HG03159 (cell line): ENCODE data around the gene AXIN1.
"Not testable (repeated sequence)": the region's sequence is repeated elsewhere in the genome, so short reads cannot be mapped to it uniquely, and the experiment has no call there.

Experiments
- ATAC-seq: cut with Tn5 transposase; IDR thresholded peaks from one replicate; pipeline ENCODE4 v1.9.1; 2021; ENCODE audit warnings: mild to moderate bottlenecking, moderate library complexity; ENCODE audit not compliant: unreplicated experiment

Gene AXIN1

DNA sequence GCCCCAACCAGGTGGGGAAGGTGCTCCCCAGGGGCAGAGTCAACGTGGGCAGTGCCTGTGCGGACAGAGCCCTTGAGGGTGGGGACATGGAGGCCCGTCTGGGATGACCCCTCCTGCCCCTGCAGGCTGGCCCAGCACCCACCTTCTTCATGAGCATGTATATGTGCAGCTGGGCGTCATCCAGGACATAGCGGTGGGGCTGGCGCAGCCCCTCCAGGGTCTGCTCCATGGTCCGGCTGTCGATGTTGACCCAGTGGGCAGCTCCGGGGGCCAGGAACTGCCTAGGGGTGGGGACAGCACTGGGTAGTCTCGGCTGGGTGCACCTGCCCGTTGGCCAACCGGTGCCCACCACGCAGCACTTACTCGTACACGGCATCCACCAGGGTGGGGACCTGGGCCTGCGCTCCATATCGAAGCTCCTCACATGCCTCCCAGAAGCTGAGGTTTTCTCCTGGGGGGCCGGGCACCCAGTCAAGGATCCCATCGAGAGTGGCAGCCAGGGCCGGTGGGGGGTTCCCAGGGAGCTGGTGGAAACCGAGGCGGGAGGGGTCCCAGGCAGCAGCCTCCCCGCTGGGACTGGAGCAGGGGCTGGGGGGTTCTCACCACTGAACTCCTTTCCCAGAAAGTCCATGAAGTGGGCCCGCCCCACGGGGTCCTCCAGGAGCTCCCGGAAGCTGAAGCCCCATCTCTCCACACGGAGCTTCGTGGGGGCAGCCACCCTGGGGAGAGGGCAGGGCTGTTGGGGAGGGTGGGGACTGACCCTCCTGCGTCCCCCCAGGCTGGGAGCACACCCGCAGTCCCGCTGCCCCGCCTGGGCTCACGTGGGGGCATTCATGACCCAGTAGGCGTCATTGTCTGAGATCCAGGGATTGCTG is 81.9 kb downstream of the AXIN1 start:
- ATAC-seq, result no peak

DNA sequence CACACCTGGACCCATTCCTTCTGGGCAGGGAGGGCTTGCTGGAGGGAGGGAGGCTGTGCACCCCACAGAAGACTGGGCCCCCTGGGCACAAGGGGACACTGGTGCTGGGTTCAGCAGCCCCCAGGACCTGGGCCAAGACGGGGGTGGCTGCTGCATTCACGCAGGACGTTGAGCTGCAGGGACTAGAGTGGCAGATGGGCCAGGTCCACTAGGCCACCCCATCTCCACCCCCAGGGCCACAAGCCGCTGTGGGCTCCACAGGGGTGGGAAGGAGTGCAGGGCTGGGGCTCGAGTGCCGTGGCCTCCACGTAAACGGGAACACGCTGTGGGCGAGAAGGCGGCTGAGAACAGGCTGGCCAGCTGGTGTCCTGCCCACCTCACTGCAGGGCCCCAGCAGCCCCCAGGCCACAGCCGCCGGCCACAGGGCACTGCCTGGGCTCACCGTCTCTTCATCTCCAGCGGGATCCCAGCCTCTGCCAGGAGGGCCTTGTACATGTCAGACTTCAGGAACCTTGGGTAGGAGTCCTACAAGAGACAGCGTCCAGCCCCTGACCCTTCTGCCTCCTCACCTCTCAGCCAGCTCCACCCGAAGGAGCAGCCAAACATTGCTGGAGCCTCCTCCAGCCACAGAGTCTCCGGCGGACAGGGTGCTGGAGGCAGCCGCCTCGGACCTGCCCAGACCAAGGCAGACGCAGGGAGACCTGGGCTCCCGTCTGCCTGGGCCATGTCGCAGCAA is 83.3 kb downstream of the AXIN1 start:
- ATAC-seq, result no peak

DNA sequence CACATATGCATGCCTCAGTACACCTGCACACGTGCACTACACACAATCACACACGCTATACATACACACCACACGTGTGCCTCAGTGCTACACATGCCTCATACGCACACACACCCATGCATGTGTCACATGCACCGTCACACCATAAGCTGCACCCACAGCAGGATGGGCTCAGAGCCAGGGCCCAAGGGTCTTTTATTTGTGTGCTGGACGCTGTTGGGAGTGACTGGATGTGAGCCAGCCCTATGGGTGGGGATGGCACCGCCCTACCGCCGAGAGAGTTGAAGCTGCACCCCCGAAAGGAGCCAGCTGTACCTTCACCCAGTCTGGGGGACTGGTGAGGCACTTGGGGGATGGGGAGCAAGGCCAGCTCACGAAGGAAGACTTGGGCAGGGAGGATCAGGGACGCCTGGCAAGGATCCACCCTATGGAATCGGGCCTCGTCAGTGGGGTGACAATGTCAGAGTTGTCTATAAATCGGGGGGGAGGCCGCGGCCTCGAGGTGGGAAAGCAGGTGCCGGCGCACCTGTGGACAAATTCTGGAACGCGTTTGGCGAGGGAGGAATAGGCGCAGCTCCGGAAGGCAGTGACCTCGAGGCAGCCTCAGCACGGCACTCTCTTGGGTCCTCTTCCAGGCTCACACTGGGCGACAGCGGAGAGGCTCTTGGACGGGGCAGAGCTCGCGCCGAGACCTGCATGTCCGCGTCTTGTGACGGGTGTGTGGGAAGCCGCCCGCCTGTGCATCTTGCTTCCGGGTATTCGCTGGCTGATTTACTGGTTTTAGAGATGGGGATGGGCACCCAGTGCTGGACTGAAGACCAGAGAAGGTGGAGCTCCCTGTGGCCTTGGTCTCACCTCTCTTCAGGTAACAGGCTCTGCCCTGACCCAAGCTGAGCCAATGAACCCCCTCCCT is 84.1 kb downstream of the AXIN1 start:
- no peak for ATAC-seq

GRCh38 chr16:267562-267961 is 85.0 kb downstream of the AXIN1 start:
- ATAC-seq, result not testable (repeated sequence)

DNA sequence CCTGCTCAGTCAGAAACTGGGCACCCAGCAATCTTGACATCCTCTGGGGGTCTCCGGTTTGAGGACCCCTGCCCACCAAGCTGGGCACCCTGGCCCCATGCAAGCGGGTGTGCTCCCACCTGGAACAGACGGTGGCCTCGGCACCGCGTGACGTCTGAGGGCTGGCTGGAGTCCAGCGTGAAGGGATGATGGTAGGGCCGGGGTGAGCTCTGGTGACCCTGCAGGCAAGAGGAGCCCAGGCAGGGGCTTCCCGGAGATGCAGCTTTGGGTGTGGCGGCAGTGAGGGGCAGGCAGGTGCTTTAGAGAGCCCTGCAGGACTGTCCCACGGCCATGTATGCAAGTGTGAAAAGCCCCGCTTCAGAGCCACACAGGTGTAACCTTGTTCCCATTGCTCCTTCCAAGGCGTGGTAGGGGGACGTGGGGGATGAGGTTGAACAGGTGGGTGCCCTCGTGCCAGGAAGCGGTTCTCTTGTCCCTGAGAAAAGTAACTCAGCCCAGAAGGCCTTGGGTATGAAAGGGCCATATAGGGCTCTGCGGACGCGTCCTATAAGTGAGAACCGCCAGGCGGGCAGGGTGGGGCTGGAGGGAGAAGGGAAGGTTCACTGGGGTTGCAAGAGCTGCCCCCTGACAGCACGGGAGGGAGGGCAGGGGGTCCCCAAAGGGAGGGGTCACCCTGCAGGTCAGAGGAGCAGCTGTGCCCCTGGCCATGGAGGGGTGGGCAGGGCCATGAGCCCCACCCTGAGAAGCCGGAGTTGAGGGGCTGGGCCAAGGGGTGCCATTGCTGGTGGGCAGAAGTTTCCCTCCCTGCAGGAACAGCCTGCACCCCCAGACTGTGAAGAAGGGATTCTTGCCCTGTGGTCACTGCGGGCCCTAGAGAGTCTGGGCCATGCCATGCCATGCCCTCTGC is 86.0 kb downstream of the AXIN1 start:
- ATAC-seq, result no peak

DNA sequence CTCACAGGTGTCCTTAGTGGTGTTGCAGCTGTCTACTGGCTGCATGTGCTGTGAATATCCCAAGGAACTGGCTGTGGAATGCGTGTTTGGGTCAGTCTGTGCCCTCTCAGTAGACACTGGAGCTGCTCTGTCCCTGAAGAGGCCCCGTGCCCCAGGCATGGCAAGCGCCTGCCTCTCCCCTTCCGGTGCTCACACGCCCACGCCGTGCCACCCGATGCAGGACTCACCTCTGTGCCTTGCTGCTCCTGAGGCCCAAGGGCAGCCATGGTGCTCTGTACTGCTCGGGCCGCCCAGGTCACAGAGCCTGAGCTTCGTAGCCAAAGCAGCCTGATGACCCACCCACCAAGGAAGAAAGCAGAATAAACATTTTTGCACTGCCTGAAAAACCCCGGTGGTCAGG is 86.8 kb downstream of the AXIN1 start:
- no peak for ATAC-seq

DNA sequence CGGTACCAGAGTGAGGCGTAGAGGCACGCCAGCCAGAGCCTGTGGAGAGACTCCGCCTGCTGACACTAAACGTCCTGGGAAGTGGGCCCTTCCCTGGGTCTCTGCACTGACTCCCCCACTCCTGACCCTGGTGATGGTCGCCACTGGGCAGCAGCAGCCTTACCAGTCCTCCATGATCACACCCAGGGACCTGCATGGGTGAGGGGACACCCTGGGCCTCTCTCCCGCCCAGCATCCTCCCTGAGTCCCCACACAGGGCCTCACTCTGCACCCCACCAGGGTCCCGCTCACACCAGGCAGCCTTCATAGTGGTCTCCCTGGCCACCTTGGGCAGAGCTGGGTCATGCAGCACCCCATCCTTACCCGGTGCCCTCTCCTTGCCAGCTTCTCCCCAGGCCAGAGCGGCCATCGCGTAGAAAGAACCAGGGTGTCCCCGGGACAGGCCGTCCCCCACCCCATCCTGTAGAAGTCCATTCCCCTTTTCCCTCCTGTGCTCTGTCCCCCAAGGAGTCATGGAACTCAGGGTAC is 87.5 kb downstream of the AXIN1 start:
- ATAC-seq, result no peak

DNA sequence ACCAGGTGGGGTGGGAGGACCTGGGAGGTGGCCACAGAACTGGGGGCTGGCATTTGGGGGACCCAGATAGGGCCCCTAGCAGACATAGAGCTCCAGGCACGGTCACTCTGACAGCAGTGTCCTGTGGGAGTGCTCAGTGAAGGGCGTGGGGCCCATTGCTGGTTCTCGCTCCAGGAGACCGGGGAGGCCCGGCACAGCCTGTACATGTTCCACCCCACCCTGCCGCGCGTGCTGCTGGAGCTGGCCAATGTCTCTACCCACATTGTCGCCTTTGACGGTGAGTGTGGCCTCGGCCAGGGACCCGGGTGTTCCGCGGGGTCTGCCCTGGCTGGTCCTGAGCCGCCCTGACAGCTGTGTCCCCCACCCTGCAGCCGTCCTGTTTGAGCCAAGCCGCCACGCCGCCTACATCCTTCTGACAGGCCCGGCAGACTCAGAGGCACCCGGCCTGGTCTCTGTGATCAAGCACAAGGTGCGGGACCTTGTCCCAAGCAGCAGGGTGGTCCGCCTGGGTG is 88.0 kb downstream of the AXIN1 start:
- ATAC-seq, result no peak

GRCh38 chr16:263944-264343 is 88.6 kb downstream of the AXIN1 start:
- ATAC-seq, result no peak

DNA sequence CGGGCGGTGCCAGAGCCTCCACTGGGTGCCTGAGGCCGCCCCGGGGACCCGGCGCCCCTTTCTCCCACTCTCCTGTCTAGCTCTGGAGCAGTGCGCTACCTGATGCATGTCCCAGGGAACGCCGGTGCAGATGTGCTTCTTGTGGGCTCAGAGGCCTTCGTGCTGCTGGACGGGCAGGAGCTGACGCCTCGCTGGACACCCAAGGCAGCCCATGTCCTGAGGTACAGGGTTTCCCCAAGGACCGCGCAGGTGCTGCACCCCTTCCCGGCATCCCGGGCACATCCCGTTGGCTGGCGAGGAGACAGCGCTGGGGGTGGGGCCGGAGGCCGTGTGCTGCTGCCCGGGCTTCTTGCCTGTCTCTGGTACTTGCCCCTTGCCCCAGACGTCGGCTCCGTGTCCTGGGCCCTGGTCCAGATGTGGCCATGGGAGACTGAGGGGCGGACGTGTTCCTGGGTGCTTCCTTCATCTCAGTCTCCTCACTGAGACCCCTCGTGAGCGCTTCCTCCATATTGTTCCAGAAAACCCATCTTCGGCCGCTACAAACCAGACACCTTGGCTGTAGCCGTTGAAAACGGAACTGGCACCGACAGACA is 89.2 kb downstream of the AXIN1 start:
- no peak for ATAC-seq

GRCh38 chr16:262121-262745 is 90.3 kb downstream of the AXIN1 start:
- no peak for ATAC-seq

- no peak for ATAC-seq
Observed at GRCh38 chr16:261031-261691, 91.4 kb downstream of the AXIN1 start.

- no peak for ATAC-seq
Observed at GRCh38 chr16:260326-260725, 92.2 kb downstream of the AXIN1 start.

DNA sequence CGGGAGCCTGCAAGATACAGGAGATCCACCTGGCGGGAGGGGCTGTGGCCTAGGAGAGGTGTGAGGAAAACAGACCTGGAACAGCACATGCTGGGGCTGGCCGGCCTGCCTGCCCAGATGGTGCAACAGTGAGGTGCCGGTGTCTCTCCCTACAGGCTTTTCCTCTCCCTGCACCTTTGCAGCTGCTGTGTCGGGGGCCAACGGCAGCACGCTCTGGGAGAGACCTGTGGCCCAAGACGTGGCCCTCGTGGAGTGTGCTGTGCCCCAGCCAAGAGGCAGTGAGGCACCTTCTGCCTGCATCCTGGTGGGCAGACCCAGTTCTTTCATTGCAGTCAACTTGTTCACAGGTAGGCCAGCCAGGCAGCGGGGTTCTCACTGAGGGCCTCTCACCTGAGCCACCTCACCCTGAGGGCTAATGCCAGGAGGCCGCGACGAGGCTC is 92.7 kb downstream of the AXIN1 start:
- ATAC-seq, result no peak

- no peak for ATAC-seq
Observed at GRCh38 chr16:259226-259625, 93.3 kb downstream of the AXIN1 start.

DNA sequence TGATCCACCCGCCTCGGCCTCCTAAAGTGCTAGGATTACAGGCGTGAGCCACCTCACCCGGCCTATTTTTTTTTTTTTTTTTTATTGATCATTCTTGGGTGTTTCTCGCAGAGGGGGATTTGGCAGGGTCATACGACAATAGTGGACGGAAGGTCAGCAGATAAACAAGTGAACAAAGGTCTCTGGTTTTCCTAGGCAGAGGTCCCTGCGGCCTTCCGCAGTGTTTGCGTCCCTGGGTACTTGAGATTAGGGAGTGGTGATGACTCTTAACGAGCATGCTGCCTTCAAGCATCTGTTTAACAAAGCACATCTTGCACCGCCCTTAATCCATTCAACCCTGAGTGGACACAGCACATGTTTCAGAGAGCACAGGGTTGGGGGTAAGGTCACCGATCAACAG is 94.4 kb downstream of the AXIN1 start:
- not testable (repeated sequence) for ATAC-seq

DNA sequence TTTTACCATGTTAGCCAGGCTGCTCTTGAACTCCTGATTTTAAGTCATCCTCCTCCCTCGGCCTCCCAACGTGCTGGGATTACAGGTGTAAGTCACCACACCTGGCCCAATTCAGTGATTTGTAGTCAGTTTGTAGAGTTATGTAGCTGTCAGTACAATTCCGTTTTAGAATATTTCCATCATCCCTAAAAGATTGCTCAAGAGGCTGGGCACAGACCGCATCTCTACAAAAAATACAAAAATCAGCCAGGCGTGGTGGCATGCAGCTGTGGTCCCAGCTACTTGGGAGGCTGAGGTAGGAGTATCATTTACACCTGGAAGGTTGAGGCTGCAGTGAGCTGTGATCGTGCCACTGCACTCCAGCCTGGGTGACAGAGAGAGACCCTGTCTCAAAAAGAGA is 97.3 kb downstream of the AXIN1 start:
- ATAC-seq, result no peak

DNA sequence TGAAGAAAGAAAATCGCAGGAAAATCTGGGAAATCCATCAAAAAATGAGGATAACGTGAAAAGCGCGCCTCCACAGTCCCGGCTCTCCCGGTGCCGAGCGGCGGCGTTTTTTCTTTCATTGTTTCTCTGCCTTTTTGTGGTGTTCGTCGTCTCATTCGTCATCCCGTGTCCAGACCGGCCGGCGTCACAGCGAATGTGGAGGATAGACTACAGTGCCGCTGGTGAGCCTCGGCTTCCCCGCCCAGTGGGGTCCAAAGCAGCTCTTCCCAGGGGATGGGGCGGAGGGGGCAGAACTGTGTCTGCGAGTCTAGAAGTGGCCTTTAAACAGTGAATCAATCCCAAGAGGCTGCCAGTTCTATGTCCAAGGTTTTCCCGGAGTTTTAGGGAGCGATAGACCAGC is 98.1 kb downstream of the AXIN1 start:
- no peak for ATAC-seq
